ENCODE results near the gene DGKD.

The DGKD gene

DNA sequence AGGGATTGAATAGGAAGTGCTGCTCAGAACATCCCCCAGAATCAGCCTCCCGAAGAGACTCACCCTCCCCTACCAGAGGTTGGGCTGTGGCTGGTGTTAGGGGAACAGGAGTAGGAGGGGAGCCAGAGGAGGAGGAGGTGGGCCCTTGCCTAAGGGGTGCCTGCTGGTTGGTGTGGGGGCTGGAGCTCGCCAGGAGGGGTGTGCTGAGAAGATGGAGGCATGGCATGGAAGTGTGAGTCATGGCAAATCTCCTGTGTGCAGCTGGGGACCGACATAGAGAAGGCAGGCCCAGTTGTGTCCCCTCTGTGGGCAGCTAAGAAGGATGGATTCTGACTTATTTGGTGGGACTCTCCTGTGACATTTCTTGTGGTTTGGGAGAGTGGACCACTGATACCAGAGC lies 73.7 kb downstream of the DGKD start:
- DNase-seq (ENCODE audit: low read depth): no peak

DNA sequence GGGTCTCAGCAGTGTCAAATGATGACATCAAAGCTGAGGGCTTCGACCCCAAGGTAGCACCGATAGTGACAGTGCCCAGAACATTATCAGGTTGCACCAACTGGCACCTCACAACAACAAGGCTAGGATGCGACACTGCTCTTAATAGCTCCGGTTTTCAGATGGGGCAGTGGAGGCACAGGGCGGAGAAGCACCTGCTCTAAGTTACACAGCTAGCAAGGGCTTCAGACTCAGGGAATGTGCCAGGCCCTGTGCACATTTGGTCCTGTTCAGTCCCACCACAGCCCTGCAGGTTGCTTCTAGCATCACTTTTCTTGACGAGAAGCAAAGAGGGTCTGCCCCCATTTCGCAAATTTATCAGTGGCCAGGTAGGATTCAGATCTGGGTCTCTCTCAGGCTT lies 74.1 kb downstream of the DGKD start:
- no peak for DNase-seq (ENCODE audit: low read depth)

DNA sequence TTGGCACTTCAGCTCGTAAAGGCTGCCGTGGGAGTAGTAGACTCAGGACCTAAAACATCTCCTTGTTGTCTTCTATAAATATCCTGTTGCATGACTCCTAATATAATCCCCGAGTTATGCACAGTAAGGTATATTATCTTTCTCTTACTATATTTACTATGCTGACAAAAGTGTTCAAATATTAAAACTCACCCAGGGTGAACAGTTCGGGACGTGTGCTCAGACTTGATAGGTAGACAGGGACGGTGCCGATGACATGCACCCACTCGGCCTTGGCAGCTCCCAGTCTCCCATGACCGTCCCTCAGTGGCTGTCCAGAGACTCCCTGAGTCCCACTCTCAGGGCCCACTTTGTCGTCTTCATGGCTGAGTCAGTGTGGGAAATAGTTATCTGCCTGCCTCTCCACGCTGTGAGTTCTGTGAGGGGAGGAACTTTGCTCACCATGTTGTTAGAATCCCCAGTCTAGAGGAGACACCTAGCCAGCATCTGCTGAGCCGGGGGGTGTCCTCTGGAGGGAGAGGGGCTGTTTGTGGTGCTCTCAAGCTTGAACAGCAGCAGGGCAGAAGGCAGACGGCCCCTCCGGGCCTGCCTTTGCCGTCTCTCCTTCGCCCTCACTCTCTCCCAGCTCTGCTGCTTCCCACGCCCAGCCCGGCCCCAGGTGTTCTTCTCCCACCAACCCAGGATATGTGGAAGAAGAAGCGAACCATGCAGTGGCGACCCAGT lies 75.0 kb downstream of the DGKD start:
- DNase-seq (ENCODE audit: low read depth): peak; percentile 33

DNA sequence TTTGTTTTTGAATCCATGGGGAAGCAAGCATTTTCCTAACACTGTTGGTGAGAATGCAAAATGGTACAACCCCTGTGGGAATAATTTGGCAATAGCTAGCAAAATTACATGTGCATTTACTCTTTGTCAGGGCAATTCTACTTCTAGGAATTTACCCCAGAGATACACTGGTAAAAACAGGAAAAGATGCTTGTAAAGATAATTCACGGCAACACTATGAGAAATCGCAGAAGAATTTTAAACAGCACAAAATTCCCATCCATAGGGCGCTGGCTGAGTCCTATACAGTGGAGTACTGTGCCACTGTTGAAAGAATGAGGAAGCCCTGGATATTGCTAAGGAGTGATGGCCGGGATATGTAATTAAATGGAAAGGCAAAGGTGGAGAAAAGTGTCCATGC lies 75.8 kb downstream of the DGKD start:
- DNase-seq (ENCODE audit: low read depth): peak; percentile 95

DNA sequence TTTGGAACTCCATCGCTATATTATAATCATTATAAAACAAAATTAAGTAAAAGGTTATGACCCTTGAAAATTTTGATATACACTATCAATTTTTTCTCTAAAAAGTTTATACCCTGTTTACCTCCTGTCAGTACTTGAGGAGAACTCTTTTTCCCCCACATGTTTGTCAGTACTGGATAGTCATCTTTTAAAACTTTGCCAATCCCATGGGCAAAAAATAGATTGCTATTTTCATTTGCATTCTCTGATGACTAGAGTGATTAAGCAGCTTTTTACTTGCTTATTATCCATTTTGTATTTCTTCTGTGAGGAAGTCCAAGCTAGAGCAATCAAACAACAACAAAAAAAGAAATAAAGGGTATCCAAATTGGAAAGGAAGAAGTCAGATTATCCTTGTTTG lies 76.4 kb downstream of the DGKD start:
- peak; percentile 58 for DNase-seq (ENCODE audit: low read depth)

DNA sequence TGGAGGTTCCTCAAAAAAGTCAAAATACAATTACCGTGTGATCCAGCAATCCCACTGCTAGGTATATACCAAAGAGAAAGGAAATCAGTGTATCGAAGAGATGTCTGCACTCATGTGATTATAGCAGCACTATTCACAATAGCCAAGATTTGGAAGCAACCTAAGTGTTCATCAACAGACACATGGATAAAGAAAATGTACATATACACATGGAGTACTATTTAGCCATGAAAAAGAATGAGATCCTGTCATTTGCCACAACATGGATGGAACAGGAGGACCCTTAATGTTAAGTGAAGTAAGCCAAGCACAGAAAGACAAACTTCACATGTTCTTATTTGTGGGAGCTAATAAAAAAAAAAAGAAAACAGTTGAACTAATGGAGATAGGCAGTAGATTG lies 78.7 kb downstream of the DGKD start:
- no peak for DNase-seq (ENCODE audit: low read depth)

DNA sequence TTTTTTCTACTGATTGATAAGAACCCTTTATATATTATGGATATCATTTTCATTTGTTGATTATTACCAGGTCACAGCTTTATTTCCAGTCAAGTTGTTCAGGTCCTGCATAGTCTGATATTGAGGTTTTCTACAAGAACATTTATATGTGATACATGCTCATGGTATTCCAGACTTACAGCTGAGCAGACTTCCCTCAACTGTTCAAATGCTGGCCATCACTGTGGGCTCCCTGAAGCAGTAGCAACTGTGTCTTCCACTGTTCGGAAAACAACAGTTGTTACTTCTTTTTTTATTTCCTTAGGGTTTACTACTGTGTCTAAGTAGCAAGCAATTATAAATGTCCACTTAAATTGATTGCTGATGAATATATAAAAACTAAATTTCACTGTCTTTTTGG lies 79.5 kb downstream of the DGKD start:
- no peak for DNase-seq (ENCODE audit: low read depth)

DNA sequence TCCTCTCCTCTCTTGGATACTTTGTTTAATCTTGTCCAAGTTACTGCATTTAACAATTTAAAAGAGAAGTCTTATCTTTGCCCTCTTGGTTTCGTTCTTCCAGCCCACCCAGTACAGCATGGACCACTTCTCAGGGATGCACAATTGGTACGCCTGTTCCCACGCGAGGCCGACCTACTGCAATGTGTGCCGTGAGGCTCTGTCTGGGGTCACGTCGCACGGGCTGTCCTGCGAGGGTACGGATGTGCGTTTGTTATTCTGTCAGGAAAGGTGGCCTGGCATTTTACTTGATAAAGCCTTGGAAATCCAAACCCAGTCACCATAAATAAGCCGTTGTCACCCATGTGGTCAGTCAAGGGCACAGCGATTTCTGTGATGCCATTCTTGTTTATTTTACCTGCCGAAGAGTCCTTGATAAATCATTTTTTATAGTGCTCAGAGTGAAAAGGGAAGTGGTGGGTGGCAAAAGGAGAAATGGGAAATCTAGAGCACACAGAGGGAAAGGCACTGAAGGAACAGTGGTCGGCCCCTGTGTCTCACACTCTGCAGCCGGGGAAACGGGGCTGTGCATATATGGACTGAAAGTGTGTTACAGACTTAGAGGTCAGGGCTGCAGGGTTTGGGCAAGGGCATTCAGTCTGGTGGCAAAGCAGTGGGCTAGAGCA lies 80.5 kb downstream of the DGKD start:
- DNase-seq (ENCODE audit: low read depth): no peak

DNA sequence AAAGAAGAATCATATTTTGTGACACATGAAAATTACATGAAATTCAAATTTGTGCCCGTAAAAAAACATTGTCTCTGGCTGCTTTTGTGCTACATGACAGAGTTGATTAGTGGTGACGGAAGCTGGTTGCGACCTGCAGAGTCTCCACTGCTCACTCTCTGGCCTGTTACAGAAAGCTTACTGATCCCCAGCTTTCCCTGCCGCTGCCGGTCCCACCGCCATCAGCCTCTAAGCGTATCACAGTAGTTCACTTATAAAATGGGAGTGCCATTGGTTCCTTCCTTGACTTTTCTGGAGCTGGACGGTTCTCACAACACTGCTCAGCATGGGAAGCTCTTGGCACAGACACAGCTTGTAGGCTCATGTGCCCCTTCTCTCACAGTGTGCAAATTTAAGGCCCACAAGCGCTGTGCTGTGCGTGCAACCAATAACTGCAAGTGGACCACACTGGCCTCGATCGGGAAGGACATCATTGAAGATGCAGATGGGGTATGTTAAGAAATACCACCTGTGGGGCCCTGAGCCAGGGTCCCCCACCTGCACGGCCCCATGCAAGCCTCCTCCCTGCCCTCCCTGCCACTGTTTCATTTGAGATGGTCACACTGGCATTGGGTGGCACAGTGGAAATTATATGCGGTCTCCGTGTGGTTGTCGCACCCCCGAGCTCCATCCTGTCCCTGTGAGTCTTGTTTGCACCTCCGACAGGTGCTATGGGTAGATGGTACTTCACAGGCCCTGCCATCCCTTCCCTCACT lies 81.3 kb downstream of the DGKD start:
- DNase-seq (ENCODE audit: low read depth): no peak

DNA sequence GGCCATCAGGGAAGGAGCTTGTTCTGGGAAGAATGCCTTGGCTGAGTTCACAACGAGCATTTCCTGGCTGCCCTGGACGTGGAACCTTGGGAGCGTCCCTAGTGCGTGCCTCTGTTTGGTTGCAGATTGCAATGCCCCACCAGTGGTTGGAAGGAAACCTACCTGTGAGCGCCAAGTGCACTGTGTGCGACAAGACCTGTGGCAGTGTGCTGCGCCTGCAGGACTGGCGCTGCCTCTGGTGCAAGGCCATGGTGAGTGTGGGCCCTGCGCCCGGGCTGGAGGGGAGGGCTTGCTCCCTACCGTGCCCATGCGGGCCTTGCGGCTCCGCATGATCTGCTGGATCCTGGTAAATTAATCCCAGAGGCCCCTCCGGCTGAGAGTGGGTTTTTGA lies 81.9 kb downstream of the DGKD start:
- no peak for DNase-seq (ENCODE audit: low read depth)

DNA sequence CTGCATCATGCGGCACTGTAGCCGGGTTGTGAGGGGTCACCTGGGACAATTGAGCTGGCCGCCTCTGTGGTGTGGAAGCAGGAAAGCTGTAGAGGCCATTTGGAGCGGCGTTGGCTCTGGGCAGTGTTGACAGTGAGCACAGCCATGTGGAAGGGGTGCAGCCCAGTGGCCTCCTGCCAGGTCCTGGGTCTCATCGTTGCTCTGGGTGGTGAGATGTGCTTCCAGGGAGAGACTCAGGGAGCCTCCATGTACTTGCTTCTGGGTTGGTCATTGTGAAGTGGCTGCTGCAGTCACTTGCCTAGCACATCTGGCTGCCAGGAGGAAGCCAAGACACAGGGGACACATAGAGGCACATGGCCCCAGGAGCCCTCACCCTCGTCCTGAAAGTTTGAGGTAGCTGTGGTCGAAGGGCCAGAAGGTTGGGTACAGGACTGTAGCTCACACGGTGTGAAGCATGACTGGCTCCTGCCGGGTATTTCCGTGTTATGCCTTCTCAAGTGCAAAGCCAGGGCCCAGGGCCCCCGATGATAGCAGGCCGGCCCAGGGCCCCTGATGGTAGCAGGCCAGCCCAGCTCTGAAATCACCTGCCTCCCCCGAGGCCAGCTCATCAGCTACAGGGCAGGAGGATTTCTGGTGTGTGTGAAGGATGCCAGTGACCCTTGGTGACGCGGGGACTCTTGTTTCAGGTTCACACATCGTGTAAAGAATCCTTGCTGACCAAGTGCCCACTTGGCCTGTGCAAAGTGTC lies 82.6 kb downstream of the DGKD start:
- DNase-seq (ENCODE audit: low read depth): no peak

DNA sequence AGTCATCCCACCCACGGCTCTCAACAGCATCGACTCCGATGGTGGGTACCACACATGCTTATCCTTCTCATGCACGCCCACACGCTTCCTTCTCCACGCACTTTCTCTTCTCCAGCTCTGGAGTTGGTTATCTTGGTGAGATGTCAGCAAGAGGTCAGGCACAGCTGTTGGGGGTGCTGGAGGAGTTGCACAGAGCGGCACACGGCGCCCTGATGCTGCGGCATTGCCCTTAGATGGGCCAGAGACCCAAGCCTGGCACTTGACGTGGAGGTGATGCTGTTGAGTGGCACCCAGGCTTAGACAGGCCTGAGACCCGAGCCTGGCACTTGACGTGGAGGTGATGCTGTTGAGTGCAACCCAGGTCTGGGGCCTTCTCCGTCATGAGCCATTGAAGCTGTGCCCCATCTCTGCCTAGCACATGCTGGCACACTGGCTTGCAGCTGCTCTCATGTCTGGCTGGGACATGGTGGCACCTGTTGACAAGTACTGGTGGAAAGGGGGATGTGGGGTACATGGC lies 83.2 kb downstream of the DGKD start:
- no peak for DNase-seq (ENCODE audit: low read depth)

DNA sequence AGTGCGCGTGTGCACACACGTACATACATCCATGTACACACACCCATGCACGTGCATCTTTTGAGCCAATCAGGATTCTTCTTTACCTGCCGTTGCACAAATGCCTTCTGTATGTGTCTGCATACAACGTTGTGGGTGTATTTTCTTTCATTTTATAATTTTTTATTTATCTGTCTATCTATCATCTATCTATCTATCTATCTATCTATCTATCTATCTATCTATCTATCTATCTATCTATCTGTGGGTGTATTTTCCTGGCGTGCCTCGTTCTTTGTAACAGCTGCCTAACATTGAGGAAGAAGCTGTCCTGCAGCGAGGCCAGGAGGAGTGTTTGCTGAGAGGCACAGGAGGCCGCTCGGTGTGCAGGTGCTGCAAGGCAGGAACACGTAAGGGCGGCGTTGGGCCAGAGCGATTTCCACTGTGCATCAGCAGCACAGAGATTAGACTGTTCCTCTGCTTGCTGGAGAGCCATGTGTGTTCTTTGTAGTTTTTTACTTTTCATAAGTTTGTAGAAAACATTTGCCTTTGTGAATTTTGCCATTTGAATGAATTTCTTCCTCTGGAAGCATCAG lies 84.4 kb downstream of the DGKD start:
- no peak for DNase-seq (ENCODE audit: low read depth)

DNA sequence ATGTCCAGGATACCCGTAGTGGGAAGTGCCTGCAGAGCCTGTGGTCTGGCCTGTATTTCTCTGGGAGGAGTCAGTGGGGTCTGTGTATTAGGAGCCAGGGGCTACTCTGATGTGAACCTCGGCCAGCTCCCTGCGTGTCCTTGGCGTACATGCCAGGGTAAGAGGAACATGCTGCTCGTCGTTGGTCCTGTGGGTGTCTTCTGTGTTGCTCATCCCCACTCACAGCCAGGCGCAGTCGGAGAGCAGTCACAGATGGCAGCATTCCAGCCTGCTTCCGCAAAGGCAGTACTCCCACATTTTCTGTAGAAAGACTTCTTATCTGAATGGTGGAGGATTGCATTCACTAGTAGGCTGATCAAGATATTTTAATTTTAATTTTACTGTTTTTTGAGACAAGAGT lies 84.9 kb downstream of the DGKD start:
- no peak for DNase-seq (ENCODE audit: low read depth)

DNA sequence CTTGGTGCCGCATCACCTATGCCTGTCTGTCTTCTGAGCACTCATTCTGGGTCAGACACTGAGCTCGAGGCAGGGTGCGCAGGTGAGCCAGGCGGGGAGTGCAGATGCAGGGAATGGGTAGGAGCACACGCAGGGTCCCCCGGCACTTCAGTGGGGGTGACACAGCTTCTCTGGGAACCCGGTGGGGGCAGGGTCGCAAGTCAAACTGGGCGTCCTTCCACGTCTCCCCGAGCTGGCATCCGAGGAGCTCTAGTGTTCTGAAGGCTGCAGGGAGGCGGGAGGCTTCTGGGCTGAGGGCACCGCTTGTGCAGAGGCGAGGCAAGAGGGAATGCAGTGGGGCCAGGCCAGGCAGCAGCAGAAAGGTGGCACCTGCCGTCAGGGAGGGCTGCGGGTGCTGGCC lies 86.0 kb downstream of the DGKD start:
- no peak for DNase-seq (ENCODE audit: low read depth)

DNA sequence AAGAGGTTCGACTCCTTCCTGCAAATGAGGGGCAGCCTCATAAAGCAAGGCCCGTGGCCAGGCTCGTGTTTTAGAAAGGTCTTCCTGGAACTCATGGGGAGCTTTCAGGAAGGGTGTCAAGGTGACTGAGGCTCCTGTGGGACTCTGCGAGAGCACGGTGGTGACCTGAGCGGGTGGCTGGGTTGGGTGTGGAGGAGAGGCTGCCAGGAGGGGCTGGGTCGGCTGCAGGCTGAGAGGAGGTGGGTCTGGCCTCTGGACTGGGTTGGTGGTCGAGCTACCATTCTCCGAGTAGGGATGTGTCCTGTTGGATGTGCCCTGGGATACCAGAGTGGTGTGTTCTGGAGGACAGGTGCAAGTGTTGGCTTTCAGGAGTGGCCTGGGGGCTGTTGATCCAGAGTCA lies 86.4 kb downstream of the DGKD start:
- DNase-seq (ENCODE audit: low read depth): no peak

DNA sequence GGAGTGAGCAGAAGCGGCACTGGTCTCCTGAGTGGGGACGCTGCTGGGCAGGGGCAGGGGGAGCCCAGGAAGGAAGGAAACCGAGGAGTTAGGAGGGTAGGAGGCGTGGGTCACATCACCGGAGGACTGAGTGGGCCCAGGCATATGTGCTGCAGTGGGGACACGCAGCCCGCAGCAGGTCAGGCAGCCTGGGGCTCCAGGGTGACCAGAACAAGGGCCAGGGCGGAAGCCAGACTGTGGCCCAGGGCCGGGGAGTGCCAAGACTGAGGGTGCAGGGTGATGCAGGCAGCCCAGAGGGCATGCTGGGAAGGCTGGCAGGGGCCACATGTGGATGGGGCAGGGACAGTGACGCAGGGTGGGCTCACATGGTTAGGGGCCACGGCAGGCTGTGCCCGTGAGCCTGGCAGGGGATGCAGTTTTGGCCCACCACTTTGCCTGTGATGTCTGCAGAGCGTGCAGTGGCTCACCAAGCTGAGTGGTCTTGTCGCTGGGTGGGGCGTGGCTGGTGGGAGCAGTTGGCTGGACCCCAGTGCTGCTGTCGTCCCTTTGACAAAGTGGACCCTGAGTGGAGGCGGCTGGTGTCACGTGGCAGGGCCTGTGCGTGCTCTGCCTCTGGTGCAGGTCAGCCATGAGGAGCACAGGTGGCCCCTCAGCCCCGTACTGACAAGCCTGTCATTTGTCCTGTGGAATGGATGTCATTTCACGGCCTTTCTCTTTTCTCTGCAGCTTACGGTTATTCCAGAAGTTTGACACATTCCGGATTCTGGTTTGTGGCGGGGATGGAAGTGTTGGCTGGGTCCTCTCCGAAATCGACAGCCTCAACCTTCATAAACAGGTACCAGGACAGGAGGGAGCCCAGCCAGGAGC lies 87.1 kb downstream of the DGKD start:
- DNase-seq (ENCODE audit: low read depth): no peak

DNA sequence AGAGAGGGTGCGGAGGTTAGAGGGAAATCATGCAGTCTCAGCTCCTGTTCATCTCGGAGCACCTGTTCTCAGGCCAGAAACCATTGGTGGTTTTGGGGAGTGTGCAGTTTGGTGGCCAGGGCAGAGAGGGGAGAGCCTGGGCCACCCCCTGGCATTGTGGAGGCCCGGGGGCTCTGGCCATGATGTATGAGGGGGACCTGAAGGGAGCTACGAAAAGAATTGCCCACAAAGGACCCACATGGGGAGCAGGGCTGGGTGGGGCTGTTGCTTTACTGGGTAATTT lies 87.7 kb downstream of the DGKD start:
- no peak for DNase-seq (ENCODE audit: low read depth)

DNA sequence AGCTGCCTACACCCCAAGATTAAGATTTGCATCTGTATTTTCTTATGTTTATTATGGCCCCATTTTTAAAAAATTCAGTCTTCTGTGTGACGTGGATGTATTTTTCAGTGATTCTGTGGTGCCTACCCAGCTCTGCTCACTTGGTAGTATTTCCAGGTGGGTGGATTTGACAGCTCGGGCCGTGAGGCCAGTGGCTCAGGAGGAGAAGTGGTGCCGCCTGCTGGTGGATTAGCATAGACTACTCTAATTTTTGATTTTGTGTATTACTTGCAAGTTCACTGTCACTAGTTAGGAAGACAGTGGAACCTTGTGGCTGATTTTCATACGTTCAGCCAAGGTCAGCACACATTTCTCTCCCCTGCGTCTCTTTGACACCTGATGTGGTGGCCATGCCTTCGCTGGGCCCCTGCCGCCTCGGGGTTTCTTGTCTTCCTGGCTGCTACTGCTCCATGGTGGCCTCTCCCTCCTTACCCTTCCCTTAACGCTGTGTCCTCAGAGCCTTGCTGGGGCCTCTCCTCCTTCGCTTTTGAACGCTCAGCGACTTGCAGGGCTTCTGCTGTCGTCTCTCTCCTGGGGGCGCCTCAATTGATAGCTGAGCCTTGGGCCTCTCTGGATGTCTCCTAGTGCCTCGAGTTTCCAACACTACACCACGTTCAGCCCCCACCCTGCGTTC lies 89.4 kb downstream of the DGKD start:
- DNase-seq (ENCODE audit: low read depth): peak; percentile 79

DNA sequence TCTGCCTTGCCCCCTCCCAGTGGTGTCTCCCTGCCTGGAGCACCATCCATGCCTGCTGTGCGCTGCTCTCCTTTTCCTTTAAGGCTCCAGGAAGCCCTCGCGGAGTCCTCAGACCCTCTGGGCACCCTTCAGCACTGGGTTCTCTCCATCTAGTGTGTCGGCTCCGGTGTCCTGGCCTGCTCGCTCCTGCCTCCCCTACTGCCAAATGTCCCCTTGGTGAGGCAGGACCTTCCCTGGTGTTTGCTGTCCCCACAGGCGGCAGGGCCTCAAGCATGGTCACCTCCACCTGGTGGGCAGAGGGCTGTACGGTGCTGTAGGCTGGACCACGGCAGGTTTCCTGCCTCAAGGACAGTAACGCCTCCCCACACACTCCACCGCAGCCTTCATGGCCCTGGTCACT lies 90.2 kb downstream of the DGKD start:
- no peak for DNase-seq (ENCODE audit: low read depth)
